Measurements from ENCODE around the gene PLA2G2D. TPM values are rescaled to one million over a fixed set of nuclear protein-coding genes. Genes with fewer than 3 reads are reported as not detected.
A peak's percentile ranks its signal among the peaks of the same experiment; 100 is the strongest.

The PLA2G2D gene
- total and polyA plus RNA-seq, 2 donors (not counting 1 experiment from before 2014, with no cell fraction given): not detected

DNA sequence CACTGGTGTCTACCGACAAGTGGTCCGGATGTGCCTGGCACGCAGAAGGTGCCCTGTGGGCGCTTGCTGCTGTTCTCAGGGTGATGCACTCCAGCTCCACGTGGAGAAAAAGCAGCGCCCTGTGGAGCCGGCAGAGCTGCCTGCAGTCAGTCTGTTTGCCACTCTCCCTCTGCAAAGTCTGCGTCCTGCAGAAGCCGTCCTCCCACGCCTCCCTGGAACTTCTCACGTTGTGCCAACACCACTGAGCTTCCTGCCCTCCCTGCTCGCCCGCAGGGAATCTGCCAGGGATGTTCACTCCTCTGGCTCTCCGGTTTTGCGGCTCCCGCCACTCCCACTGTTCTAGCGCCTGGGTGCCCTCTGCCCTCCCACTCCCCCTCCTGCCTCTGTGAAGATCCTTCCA, 46.7 kb upstream of the PLA2G2D start:
- Histone ChIP-seq H3K79me2 (ENCODE audit: control insufficient read depth, insufficient read depth, low read length) (no peaks in the 10 kb centered on the region), H3K27ac (ENCODE audit: insufficient read depth, low read length) (no peak overlapping the region), H3K9me3 (ENCODE audit: control insufficient read depth, insufficient read depth, low read depth, low read length) (no peaks in the 10 kb centered on the region), H3K9ac (ENCODE audit: insufficient read depth, low read length) (no peak overlapping the region), H3K4me3 (replicated peaks in 1 of 4; ENCODE audit: control extremely low read depth in 1 of 4, insufficient read depth in 1 of 4, low read depth in 3 of 4, low read length in 4 of 4) (no peak overlapping the region), H3K4me2 (ENCODE audit: extremely low read depth, insufficient read depth, low read length) (no peak overlapping the region), H4K20me1 (ENCODE audit: control insufficient read depth, extremely low read depth, insufficient read depth, low read length) (no peaks in the 10 kb centered on the region), H3K36me3 (ENCODE audit: control insufficient read depth, insufficient read depth, low read length) (no peaks in the 10 kb centered on the region), H2AFZ (ENCODE audit: low read length) (no peak overlapping the region), H3K27me3 (ENCODE audit: control insufficient read depth, insufficient read depth, low read length) (peaks cover 9% of the 10 kb centered on the region), H3K4me1 (ENCODE audit: control insufficient read depth, extremely low read depth, insufficient read depth, low read length) (no peaks in the 10 kb centered on the region)
- TF ChIP-seq EZH2 (IDR thresholded peaks at IDR 0.05; ENCODE audit: low read length, missing control alignments): no peak
- TF ChIP-seq, protein P1, sequence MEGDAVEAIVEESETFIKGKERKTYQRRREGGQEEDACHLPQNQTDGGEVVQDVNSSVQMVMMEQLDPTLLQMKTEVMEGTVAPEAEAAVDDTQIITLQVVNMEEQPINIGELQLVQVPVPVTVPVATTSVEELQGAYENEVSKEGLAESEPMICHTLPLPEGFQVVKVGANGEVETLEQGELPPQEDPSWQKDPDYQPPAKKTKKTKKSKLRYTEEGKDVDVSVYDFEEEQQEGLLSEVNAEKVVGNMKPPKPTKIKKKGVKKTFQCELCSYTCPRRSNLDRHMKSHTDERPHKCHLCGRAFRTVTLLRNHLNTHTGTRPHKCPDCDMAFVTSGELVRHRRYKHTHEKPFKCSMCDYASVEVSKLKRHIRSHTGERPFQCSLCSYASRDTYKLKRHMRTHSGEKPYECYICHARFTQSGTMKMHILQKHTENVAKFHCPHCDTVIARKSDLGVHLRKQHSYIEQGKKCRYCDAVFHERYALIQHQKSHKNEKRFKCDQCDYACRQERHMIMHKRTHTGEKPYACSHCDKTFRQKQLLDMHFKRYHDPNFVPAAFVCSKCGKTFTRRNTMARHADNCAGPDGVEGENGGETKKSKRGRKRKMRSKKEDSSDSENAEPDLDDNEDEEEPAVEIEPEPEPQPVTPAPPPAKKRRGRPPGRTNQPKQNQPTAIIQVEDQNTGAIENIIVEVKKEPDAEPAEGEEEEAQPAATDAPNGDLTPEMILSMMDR (conservative IDR thresholded peaks at IDR 0.05 in 1 of 2, IDR thresholded peaks at IDR 0.05 in 1 of 2; ENCODE audit: low read depth in 1 of 2, low read length in 2 of 2): no peak
- no peak for DNase-seq (ENCODE audit: low read depth in 2 of 2)

DNA sequence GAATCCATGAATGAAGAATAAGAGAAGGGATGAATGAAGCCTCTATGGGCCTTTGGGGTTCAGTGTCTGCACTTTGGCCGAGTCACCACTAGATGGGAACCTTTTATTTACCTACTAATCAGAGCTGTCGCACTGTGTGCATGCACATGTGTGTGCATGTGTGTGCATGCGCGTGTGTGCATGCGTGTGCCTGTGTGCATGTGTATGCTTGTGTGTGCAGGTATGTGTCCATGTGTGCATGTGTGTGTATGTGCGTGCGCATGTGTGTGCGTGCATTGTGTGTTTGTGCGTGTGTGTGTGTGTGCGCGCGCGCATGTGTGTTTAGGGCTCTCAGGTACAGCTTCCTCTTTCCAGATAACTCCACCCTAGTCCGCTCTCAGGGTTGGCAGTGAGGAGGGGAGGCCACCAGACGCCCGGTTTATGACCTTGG, 46.2 kb upstream of the PLA2G2D start:
- H3K36me3 ChIP-seq (ENCODE audit: control insufficient read depth, insufficient read depth, low read length): no peaks in the 10 kb centered on the region
- H3K4me2 ChIP-seq (ENCODE audit: extremely low read depth, insufficient read depth, low read length): no peak overlapping the region
- DNase-seq (ENCODE audit: low read depth in 2 of 2): peak in 1 of 2 donors; percentile 18
- no peaks in the 10 kb centered on the region for H3K9me3 ChIP-seq (ENCODE audit: control insufficient read depth, insufficient read depth, low read depth, low read length)
- TF ChIP-seq EZH2 (IDR thresholded peaks at IDR 0.05; ENCODE audit: low read length, missing control alignments): no peak
- TF ChIP-seq, protein P1 (conservative IDR thresholded peaks at IDR 0.05 in 1 of 2, IDR thresholded peaks at IDR 0.05 in 1 of 2; ENCODE audit: low read depth in 1 of 2, low read length in 2 of 2): peak; percentile 7 to 38
- no peak overlapping the region for H3K27ac ChIP-seq (ENCODE audit: insufficient read depth, low read length)
- peaks cover 9% of the 10 kb centered on the region for H3K27me3 ChIP-seq (ENCODE audit: control insufficient read depth, insufficient read depth, low read length)
- no peak overlapping the region for H3K4me3 ChIP-seq (replicated peaks in 1 of 4; ENCODE audit: control extremely low read depth in 1 of 4, insufficient read depth in 1 of 4, low read depth in 3 of 4, low read length in 4 of 4)
- H4K20me1 ChIP-seq (ENCODE audit: control insufficient read depth, extremely low read depth, insufficient read depth, low read length): no peaks in the 10 kb centered on the region
- H3K4me1 ChIP-seq (ENCODE audit: control insufficient read depth, extremely low read depth, insufficient read depth, low read length): no peaks in the 10 kb centered on the region
- no peak overlapping the region for H2AFZ ChIP-seq (ENCODE audit: low read length)
- H3K79me2 ChIP-seq (ENCODE audit: control insufficient read depth, insufficient read depth, low read length): no peaks in the 10 kb centered on the region
- no peak overlapping the region for H3K9ac ChIP-seq (ENCODE audit: insufficient read depth, low read length)

DNA sequence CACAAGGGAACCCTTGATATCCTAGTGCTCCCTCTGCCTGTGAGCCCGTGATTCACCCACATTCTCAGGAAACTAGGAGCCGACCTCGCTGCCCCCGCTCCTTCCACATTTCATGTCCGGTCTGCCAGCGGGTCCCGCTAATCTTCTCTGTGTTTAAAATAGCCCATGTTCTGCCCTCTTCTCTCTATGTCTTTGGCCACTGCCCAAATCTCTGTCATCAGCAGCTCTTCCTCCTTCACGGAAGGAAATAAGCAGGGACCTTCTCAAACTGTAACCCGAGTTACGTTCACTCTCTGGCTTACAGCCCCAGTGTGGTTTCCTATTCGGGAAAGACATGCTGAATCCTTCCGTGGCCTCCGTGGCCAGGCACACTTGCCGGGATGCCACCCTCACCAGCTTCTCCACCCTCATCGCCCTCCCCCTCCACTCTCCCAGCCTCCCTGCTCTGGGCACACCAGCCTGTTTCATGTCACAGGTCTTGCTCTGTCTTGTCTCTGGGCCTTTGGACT, 45.4 kb upstream of the PLA2G2D start:
- H3K4me3 ChIP-seq (replicated peaks in 1 of 4; ENCODE audit: control extremely low read depth in 1 of 4, insufficient read depth in 1 of 4, low read depth in 3 of 4, low read length in 4 of 4): no peak overlapping the region
- peak in 1 of 2 donors; percentile 24 for DNase-seq (ENCODE audit: low read depth in 2 of 2)
- H3K4me1 ChIP-seq (ENCODE audit: control insufficient read depth, extremely low read depth, insufficient read depth, low read length): no peaks in the 10 kb centered on the region
- no peaks in the 10 kb centered on the region for H3K79me2 ChIP-seq (ENCODE audit: control insufficient read depth, insufficient read depth, low read length)
- H2AFZ ChIP-seq (ENCODE audit: low read length): no peak overlapping the region
- no peak overlapping the region for H3K4me2 ChIP-seq (ENCODE audit: extremely low read depth, insufficient read depth, low read length)
- H3K36me3 ChIP-seq (ENCODE audit: control insufficient read depth, insufficient read depth, low read length): no peaks in the 10 kb centered on the region
- H3K27me3 ChIP-seq (ENCODE audit: control insufficient read depth, insufficient read depth, low read length): peaks cover 8% of the 10 kb centered on the region
- no peaks in the 10 kb centered on the region for H3K9me3 ChIP-seq (ENCODE audit: control insufficient read depth, insufficient read depth, low read depth, low read length)
- no peak overlapping the region for H3K9ac ChIP-seq (ENCODE audit: insufficient read depth, low read length)
- TF ChIP-seq, protein P1 (conservative IDR thresholded peaks at IDR 0.05 in 1 of 2, IDR thresholded peaks at IDR 0.05 in 1 of 2; ENCODE audit: low read depth in 1 of 2, low read length in 2 of 2): peak in 1 of 2 donors; percentile 30
- no peak for TF ChIP-seq EZH2 (IDR thresholded peaks at IDR 0.05; ENCODE audit: low read length, missing control alignments)
- H4K20me1 ChIP-seq (ENCODE audit: control insufficient read depth, extremely low read depth, insufficient read depth, low read length): no peaks in the 10 kb centered on the region
- no peak overlapping the region for H3K27ac ChIP-seq (ENCODE audit: insufficient read depth, low read length)
